Panc1 (cell line): ENCODE data around the gene ABHD8.

Source experiments
- POLR2AphosphoS5 ChIP-seq: IDR thresholded peaks from 2 replicates; pipeline ENCODE4 v1.6.1; 2012; ENCODE audit warnings: mild to moderate bottlenecking, low read depth, low read length, moderate library complexity
- TCF7L2 ChIP-seq: IDR thresholded peaks from 2 replicates; pipeline ENCODE4 v1.6.1; 2011; ENCODE audit warnings: mild to moderate bottlenecking, low read depth, low read length, inconsistent platforms
- TF ChIP-seq, protein P1 (sequence below): fragments of 450-650 bp; IDR thresholded peaks from 2 replicates; pipeline ENCODE4 v1.5.1; 2017; ENCODE audit warnings: mild to moderate bottlenecking

DNA sequence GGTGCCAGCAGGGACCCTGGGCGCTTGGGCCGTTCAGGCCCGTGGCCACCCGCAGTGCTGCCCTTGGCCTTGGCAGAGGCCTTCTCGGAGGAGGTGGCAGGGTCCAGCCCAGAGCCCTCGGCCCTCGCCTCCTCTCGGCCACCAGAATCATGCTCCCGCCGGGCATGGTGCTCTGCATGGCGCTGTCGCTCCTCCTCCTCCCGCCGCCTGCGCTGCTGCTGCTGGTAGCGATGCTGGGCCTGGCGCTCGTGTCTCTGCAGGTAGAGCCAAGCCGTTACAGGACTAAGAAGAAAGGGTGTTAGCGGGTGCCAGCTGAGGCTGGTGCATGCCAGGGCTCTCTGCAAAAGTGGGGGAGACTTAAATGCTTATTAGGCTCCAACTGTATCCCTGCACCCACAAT, 21.9 kb upstream of the ABHD8 start:
- no peak for TF ChIP-seq POLR2AphosphoS5
- TF ChIP-seq, protein P1, sequence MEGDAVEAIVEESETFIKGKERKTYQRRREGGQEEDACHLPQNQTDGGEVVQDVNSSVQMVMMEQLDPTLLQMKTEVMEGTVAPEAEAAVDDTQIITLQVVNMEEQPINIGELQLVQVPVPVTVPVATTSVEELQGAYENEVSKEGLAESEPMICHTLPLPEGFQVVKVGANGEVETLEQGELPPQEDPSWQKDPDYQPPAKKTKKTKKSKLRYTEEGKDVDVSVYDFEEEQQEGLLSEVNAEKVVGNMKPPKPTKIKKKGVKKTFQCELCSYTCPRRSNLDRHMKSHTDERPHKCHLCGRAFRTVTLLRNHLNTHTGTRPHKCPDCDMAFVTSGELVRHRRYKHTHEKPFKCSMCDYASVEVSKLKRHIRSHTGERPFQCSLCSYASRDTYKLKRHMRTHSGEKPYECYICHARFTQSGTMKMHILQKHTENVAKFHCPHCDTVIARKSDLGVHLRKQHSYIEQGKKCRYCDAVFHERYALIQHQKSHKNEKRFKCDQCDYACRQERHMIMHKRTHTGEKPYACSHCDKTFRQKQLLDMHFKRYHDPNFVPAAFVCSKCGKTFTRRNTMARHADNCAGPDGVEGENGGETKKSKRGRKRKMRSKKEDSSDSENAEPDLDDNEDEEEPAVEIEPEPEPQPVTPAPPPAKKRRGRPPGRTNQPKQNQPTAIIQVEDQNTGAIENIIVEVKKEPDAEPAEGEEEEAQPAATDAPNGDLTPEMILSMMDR, result no peak
- no peak for TF ChIP-seq TCF7L2
